Measurements from ENCODE around the gene UVRAG. TPM values are rescaled to one million over a fixed set of nuclear protein-coding genes. Genes with fewer than 3 reads are reported as not detected.

The UVRAG gene
- total and polyA plus RNA-seq, 2 of the 4 experiments (the other 2 are of a cell fraction), result 5.6 to 10.9 TPM

DNA sequence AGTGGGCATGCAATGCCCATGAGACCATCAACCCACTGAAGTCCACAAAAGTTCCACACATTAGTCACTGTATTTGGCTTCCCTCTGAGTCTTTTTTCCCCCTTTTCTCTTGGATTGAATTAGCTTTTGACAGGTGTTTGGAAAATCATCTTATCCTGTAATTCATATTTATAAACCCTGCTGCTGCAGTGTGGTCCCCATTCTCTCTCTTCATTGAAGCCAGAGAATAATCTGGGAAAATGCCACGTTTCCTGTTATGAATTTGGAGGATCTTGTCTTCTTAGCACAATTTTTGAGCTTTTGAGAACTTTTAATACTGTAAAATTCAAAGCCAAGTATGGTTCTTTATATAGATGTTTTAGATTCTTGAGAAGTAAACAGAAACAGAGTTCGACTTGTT lies 84.8 kb downstream of the UVRAG start:
- dilution Hi-C loops (cut with HindIII; ENCODE audit: low sequenced_read_pairs, unreplicated experiment) (no loop called here), intact Hi-C loops (cut with micrococcal nuclease) (no loop called here), in situ Hi-C loops (cut with MboI; ENCODE audit: low sequenced_read_pairs) (loop anchor here (10.0 kb wide), 1 partner anchor 415 kb away; no protein-coding TSS in a partner anchor)
- Histone ChIP-seq H4K91ac (ENCODE audit: insufficient read depth, low read depth, low read length) (no peak overlapping the region), H3K79me1 (ENCODE audit: low read depth in 1 of 2, low read length in 2 of 2) (peaks cover 4% of the 10 kb centered on the region in 2 experiments; a peak in 1 of 4 replicates), H2BK15ac (ENCODE audit: low read depth, low read length) (no peak overlapping the region), H3K18ac (ENCODE audit: low read depth, low read length) (no peak overlapping the region), H3K9me3 (ENCODE audit: control insufficient read depth, insufficient read depth, low read length) (no peaks in the 10 kb centered on the region), H3K36me3 (ENCODE audit: control insufficient read depth, insufficient read depth, low read length) (no peaks in the 10 kb centered on the region), H3K4ac (ENCODE audit: low read depth, low read length) (no peak overlapping the region), H3K23ac (ENCODE audit: low read depth, low read length) (no peak overlapping the region), H2AK5ac (ENCODE audit: low read depth, low read length) (no peak overlapping the region), H3K14ac (replicated peaks; ENCODE audit: low read depth, low read length) (no peak overlapping the region), H4K20me1 (ENCODE audit: insufficient read depth, low read length) (no peaks in the 10 kb centered on the region), H3K4me3 (ENCODE audit: insufficient read depth, low read depth, low read length) (no peak overlapping the region), H4K8ac (ENCODE audit: low read depth in 2 of 2, low read length in 2 of 2) (no peak overlapping the region), H2BK5ac (ENCODE audit: low read depth, low read length, poor library complexity, severe bottlenecking) (no peak overlapping the region), H3K4me1 (ENCODE audit: control insufficient read depth, insufficient read depth, low read length) (no peaks in the 10 kb centered on the region; the same call in 1 of the 2 replicates), H3K56ac (ENCODE audit: extremely low read depth, insufficient read depth, low read length) (no peak overlapping the region), H3K27ac (ENCODE audit: insufficient read depth, low read length) (no peak overlapping the region), H3K4me2 (ENCODE audit: low read depth, low read length) (no peak overlapping the region), H4K5ac (ENCODE audit: low read depth, low read length) (no peak overlapping the region), H2AK9ac (replicated peaks; ENCODE audit: low read depth, low read length, poor library complexity) (no peak overlapping the region), H2BK20ac (ENCODE audit: low read depth, low read length) (no peak overlapping the region), H3K9ac (ENCODE audit: low read depth, low read length) (no peak overlapping the region), H2BK120ac (ENCODE audit: low read depth, low read length) (no peak overlapping the region), H2AFZ (replicated peaks; ENCODE audit: low read length, poor library complexity) (no peak overlapping the region), H3K27me3 (ENCODE audit: control insufficient read depth, insufficient read depth, low read length) (no peaks in the 10 kb centered on the region), H3K9me1 (ENCODE audit: insufficient read depth, low read length) (no peaks in the 10 kb centered on the region)
- no CpG with 5 or more reads among the region's 2 CpGs for WGBS, 2 experiments (ENCODE audit: extremely low coverage in 2 of 2, insufficient read length in 1 of 2)
- no peak for TF ChIP-seq FOS (IDR thresholded peaks at IDR 0.05; ENCODE audit: low read depth, low read length)
- TF ChIP-seq, protein P1, sequence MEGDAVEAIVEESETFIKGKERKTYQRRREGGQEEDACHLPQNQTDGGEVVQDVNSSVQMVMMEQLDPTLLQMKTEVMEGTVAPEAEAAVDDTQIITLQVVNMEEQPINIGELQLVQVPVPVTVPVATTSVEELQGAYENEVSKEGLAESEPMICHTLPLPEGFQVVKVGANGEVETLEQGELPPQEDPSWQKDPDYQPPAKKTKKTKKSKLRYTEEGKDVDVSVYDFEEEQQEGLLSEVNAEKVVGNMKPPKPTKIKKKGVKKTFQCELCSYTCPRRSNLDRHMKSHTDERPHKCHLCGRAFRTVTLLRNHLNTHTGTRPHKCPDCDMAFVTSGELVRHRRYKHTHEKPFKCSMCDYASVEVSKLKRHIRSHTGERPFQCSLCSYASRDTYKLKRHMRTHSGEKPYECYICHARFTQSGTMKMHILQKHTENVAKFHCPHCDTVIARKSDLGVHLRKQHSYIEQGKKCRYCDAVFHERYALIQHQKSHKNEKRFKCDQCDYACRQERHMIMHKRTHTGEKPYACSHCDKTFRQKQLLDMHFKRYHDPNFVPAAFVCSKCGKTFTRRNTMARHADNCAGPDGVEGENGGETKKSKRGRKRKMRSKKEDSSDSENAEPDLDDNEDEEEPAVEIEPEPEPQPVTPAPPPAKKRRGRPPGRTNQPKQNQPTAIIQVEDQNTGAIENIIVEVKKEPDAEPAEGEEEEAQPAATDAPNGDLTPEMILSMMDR (conservative IDR thresholded peaks at IDR 0.05; ENCODE audit: low read depth, low read length), result no peak
- TF ChIP-seq RCOR1 (IDR thresholded peaks at IDR 0.05; ENCODE audit: insufficient replicate concordance, low read length), result no peak
- TF ChIP-seq MXI1 (IDR thresholded peaks at IDR 0.05; ENCODE audit: borderline replicate concordance, low read depth, low read length), result no peak
- no peak for TF ChIP-seq BHLHE40 (IDR thresholded peaks at IDR 0.05; ENCODE audit: low read depth, low read length)
- no peak for TF ChIP-seq CEBPB (IDR thresholded peaks at IDR 0.05; ENCODE audit: low read depth, low read length)
- no peak for TF ChIP-seq NFE2L2 (IDR thresholded peaks at IDR 0.05; ENCODE audit: low read depth, low read length)
- TF ChIP-seq, protein P2, sequence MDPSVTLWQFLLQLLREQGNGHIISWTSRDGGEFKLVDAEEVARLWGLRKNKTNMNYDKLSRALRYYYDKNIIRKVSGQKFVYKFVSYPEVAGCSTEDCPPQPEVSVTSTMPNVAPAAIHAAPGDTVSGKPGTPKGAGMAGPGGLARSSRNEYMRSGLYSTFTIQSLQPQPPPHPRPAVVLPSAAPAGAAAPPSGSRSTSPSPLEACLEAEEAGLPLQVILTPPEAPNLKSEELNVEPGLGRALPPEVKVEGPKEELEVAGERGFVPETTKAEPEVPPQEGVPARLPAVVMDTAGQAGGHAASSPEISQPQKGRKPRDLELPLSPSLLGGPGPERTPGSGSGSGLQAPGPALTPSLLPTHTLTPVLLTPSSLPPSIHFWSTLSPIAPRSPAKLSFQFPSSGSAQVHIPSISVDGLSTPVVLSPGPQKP (IDR thresholded peaks at IDR 0.05; ENCODE audit: borderline replicate concordance, low read depth, low read length), result no peak
- TF ChIP-seq POLR2A (IDR thresholded peaks at IDR 0.05; ENCODE audit: low read depth, low read length), result no peak
- TF ChIP-seq MAZ (IDR thresholded peaks at IDR 0.05; ENCODE audit: borderline replicate concordance, low read depth, low read length), result no peak
- no peak for TF ChIP-seq RFX5 (IDR thresholded peaks at IDR 0.05; ENCODE audit: low read depth, low read length)
- no peak for TF ChIP-seq RAD21 (IDR thresholded peaks at IDR 0.05; ENCODE audit: low read length)
- TF ChIP-seq, protein P3, sequence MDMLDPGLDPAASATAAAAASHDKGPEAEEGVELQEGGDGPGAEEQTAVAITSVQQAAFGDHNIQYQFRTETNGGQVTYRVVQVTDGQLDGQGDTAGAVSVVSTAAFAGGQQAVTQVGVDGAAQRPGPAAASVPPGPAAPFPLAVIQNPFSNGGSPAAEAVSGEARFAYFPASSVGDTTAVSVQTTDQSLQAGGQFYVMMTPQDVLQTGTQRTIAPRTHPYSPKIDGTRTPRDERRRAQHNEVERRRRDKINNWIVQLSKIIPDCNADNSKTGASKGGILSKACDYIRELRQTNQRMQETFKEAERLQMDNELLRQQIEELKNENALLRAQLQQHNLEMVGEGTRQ (IDR thresholded peaks at IDR 0.05; ENCODE audit: low read depth, low read length), result no peak
- TF ChIP-seq MAFK (IDR thresholded peaks at IDR 0.05; ENCODE audit: low read depth, low read length), result no peak
- no peak for TF ChIP-seq CHD1 (IDR thresholded peaks at IDR 0.05; ENCODE audit: low read depth, low read length)
- no peak for TF ChIP-seq SMC3 (IDR thresholded peaks at IDR 0.05; ENCODE audit: low read depth, low read length)
- ChIA-PET POLR2A (ENCODE audit: unreplicated experiment) (interaction anchor here (0.6 kb wide), 1 partner anchor 62 kb away, joined by 3 read pairs; no protein-coding TSS in a partner anchor), CTCF (interaction anchor here (0.8 to 1.7 kb wide), 2 partner anchors 221 to 253 kb away, joined by 3 to 9 read pairs; no protein-coding TSS in a partner anchor)
- BruUV-seq (replicated peaks), result no TSS peak
- no peak for DNase-seq
- ATAC-seq (ENCODE audit: low read depth), result no peak

Data from IMR-90 (cell line).